HG02840 (cell line): ENCODE results near the gene SELENON.

ENCODE experiments used
- ATAC-seq: cut with Tn5 transposase; IDR thresholded peaks from one replicate; pipeline ENCODE4 v1.9.1; 2021; ENCODE audit warnings: mild to moderate bottlenecking, moderate library complexity, moderate number of reproducible peaks; ENCODE audit not compliant: unreplicated experiment, low FRiP score

Gene SELENON

GRCh38 chr1:25799935-25800702 is at the start of gene SELENON:
SELENON (plus strand) TSS chr1:25800193; CDS start chr1:25800231, 38 bp downstream.
- no peak for ATAC-seq

GRCh38 chr1:25750923-25751605 is 48.9 kb upstream of the SELENON start:
- no peak for ATAC-seq

- no peak for ATAC-seq
These were observed 45.4 kb upstream of the SELENON start for GRCh38 chr1:25754470-25755181.

- no peak for ATAC-seq
These were observed 44.4 kb upstream of the SELENON start for GRCh38 chr1:25755475-25756125.

GRCh38 chr1:25756215-25756614 is 43.8 kb upstream of the SELENON start:
- no peak for ATAC-seq

- ATAC-seq = no peak
These were observed 42.7 kb upstream of the SELENON start for GRCh38 chr1:25757151-25757845.

GRCh38 chr1:25757846-25758185 is 42.2 kb upstream of the SELENON start:
- no peak for ATAC-seq

GRCh38 chr1:25758466-25759070 is 41.4 kb upstream of the SELENON start:
- no peak for ATAC-seq

- ATAC-seq = no peak
These were observed 39.8 kb upstream of the SELENON start for GRCh38 chr1:25760122-25760719.

- ATAC-seq = no peak
These were observed 39.1 kb upstream of the SELENON start for GRCh38 chr1:25760871-25761270.

GRCh38 chr1:25763493-25763892 is 36.5 kb upstream of the SELENON start:
- ATAC-seq = no peak

GRCh38 chr1:25765136-25765922 is 34.7 kb upstream of the SELENON start:
- no peak for ATAC-seq

GRCh38 chr1:25765923-25766589 is 33.9 kb upstream of the SELENON start:
- no peak for ATAC-seq

- no peak for ATAC-seq
These were observed 33.1 kb upstream of the SELENON start for GRCh38 chr1:25766721-25767436.

GRCh38 chr1:25767437-25767770 is 32.6 kb upstream of the SELENON start:
- ATAC-seq = no peak

- no peak for ATAC-seq
These were observed 31.0 kb upstream of the SELENON start for GRCh38 chr1:25768999-25769398.

GRCh38 chr1:25769625-25770383 is 30.2 kb upstream of the SELENON start:
- no peak for ATAC-seq
